Measurements from ENCODE around the gene ITPRIPL1.
"Not testable (repeated sequence)": the region's sequence is repeated elsewhere in the genome, so short reads cannot be mapped to it uniquely, and the experiment has no call there.

ITPRIPL1 gene, protein sequence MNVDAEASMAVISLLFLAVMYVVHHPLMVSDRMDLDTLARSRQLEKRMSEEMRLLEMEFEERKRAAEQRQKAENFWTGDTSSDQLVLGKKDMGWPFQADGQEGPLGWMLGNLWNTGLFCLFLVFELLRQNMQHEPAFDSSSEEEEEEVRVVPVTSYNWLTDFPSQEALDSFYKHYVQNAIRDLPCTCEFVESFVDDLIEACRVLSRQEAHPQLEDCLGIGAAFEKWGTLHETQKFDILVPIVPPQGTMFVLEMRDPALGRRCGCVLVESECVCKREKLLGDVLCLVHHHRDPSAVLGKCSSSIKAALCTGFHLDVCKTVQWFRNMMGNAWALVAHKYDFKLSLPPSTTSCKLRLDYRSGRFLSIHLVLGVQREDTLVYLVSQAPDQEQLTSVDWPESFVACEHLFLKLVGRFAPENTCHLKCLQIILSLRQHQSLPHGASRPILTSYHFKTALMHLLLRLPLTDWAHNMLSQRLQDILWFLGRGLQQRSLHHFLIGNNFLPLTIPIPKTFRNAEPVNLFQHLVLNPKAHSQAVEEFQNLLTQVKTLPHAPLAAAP

GRCh38 chr2:96325041-96325883 lies at the start of gene ITPRIPL1:
TSS of gene ITPRIPL1 (plus strand) at chr2:96325317. CDS start at chr2:96325840, 523 bp downstream.
- DNase-seq, result no peak

GRCh38 chr2:96276787-96277499 lies 48.2 kb upstream of the ITPRIPL1 start:
- no peak for DNase-seq

- DNase-seq, result no peak
These were observed 37.8 kb upstream of the ITPRIPL1 start for GRCh38 chr2:96287273-96287856.

DNA sequence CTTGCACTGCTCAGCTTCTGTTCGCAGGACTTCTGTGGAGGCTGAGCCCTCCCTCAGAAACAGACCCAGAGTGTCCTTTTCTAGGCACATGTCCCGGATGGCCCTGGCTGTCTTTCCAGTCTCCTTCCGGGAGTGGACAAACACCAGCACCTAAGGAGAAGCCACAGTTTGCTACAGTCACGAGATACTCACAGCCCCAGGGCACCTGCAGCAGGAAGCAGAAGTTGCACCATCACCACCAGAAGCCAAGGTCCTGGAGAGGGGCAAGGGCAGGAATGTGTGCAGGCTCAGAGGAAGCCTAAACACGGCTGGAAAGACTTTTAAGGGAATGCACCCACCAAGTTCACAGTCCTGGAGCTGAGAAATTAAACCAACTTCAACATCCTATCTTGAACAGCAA lies 33.4 kb upstream of the ITPRIPL1 start:
- DNase-seq, result no peak

- not testable (repeated sequence) for DNase-seq
These were observed 30.8 kb upstream of the ITPRIPL1 start for GRCh38 chr2:96294271-96294670.

DNA sequence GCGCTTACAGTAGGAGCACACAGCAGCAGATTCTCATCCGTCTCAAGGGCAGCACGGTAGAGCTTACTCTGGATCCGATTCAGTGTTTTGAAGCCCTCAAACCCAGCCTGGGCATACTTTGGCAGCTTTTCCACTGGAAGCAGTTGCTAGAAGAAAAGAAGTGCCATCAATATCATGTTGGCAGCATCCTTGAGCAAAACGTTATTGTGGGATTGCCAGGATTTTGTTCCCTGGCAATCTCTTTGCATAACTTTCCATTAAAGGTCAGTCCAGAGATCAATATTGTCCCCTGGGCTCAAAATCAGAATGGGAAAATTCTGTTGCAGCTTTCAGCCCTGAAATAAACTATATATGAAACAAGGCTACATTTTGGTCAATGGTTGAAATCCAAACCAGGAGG lies 28.2 kb upstream of the ITPRIPL1 start:
- no peak for DNase-seq

- DNase-seq, result no peak
These were observed 23.3 kb upstream of the ITPRIPL1 start for GRCh38 chr2:96301865-96302264.

DNA sequence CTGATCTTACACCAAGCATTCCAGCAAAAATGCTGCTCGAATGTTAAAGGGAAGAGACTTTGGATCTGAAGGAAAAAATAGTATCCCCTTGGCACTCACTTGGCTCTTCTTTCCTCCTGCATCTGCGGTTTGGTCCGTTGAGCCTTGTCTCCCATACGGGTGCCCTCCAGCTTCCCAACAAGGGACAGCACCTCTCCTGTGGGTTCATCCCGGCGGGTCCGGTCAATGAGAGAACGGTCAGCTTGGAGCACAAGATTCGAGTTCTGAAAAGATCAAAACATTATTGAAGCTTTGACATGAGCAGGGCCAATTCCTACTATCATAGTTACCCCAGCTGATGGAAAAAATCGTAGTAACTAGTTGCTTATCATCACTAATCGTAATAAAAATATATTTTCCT lies 20.5 kb upstream of the ITPRIPL1 start:
- no peak for DNase-seq

DNA sequence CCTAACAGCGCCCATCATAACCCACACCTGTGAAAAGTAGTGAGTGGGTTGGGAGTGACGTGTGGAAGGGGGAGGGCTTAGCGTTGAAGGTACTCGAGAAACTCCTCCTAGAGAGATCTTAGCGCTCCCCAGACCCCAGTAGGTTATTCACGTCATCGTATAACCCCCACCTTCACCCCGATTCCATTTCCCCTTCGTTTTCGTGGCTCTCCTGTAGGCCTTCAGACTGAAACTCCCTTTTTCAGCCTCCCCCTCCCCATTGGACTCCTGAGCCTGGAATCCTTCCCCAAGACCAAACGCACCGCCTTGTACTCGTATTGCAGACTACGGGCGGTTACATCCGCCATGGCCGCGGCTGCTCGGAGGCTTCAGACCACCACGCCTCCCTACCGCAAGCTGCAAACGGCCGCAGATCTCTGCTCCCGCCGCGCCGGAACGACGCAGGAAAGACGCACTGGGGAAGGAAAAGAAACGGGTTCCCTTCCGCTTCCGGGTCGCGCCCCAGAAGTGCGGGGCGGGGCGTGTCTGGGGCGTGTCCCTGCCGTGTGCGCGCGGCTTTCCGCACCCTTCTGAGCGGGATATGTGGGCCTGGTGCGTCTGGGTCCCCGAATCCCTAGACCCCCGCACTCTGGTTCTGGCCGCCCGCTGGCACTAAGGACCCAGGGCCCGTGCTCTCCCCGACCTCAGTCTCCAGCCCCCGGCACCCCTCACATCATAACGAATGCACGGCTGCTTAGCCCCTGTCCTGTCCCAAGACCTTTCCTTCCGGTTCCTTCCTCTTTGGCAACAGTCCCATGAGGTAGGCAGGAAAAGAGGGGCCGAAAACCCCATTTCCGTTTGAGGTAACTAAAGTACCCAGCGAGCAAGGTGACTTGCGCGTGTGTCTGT lies 19.8 kb upstream of the ITPRIPL1 start, which contains the start of gene SNRNP200:
Gene SNRNP200, minus strand, starts transcription at position 456 of the 888 bp plus-strand sequence. Its CDS starts 109 bp downstream, at position 347.
- peak; percentile 59 for DNase-seq

DNA sequence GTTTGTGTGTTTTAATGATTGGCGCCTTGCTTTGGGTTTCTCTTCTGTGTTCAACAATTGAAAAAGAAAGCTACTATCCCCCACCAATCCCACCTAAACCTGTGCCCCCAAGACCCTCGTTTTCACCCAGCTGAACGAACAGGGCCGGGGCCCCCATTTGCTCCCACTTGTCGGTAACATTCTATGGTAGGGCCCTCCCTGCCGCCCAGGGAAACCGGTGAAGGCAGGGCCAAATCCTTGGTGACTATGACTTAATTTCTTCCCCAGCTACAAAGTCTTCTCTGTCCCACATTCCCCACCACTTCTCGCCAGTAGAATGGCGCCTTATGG lies 19.2 kb upstream of the ITPRIPL1 start:
- DNase-seq, result no peak

- no peak for DNase-seq
These were observed 18.7 kb upstream of the ITPRIPL1 start for GRCh38 chr2:96306370-96306769.

- no peak for DNase-seq
These were observed 16.9 kb upstream of the ITPRIPL1 start for GRCh38 chr2:96308248-96308647.

DNA sequence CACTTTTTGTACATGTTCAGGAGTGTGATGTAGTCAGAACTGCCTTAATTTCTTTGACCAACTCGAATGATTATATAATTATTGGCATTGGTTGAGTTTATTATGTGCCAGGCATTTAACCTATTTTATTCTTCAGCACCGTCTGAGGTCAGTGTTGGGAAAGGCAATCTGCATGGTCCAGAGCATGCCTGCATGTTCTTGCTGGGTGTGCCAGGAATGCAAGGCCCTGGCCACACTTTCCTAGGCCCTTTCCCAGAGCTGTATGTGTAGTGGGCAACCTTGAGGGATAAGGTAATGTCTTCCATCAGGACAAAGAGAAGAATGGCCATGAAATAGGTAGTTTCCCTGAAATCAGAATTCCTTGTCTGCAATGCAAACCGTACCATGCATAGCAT lies 10.1 kb upstream of the ITPRIPL1 start:
- no peak for DNase-seq

DNA sequence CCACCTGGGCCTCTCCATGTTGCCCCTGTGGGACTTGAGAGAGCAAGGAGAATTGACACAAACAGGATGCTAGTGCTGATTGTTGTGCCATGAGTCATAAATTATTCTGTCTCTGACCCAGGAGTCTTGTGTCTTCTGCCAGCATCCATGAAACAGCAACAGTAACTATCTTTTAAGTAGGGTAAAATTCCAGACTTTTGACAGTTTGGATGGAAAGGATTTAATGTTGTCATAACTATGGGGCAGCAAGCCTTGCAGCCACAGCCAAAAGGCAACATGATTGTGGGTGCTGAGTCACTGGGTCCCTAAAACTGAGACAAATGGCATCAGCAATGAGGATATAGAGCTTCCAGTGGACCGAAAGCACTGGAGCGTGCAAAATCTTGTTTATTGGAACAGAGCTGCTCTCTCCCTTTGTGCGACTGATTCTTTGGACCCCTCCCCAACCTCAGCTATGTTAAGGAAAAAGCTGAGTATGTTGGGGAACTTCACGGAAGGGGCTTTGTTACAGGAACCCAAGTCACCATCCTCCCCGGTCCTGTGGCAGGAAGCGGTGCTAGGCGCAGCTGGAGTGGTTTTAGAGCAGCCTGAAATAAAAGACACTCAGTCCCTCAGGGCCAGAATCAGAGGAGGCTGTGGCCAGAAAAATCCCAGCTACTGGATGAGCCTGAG lies 9.6 kb upstream of the ITPRIPL1 start:
- DNase-seq, result no peak

GRCh38 chr2:96316999-96317398 lies 8.1 kb upstream of the ITPRIPL1 start:
- no peak for DNase-seq

DNA sequence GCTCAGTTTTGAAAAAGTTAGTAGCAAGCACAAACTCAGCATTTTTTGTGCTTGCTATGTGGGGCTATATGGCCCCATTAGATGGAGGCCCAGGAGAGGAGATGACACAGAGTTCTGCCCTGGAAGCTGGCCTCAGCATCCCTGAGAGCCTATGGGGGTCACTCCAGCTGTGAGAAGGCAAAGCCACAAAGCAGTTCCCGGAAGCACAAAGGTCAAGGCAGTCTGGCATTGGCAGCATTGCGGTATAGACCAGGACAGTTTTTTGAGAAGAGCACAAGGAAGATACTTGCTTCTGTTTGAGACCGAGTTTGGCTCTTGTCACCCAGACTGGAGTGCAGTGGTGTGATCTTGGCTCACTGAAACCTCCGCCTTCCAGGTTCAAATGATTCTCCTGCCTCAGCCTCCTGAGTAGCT lies 7.5 kb upstream of the ITPRIPL1 start:
- no peak for DNase-seq

GRCh38 chr2:96318723-96319122 lies 6.4 kb upstream of the ITPRIPL1 start:
- DNase-seq, result no peak

DNA sequence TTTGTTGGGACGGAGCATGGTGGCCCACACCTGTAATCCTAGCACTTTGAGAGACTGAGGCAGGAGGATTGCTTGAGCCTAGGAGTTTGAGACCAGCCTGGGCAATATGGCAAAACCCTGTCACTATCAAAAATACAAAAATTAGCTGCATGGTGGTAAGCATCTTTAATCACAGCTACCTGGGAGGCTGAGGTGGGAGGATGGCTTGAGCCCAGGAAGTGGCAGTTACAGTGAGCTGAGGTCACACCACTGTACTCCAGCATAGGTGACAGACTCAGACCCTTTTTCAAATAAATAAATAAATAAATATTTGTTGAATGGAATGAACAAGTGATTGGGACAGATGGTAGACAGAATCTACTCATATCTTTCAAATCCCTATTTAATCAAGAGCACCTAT lies 5.7 kb upstream of the ITPRIPL1 start:
- DNase-seq, result no peak

GRCh38 chr2:96320326-96320725 lies 4.8 kb upstream of the ITPRIPL1 start:
- DNase-seq, result no peak

DNA sequence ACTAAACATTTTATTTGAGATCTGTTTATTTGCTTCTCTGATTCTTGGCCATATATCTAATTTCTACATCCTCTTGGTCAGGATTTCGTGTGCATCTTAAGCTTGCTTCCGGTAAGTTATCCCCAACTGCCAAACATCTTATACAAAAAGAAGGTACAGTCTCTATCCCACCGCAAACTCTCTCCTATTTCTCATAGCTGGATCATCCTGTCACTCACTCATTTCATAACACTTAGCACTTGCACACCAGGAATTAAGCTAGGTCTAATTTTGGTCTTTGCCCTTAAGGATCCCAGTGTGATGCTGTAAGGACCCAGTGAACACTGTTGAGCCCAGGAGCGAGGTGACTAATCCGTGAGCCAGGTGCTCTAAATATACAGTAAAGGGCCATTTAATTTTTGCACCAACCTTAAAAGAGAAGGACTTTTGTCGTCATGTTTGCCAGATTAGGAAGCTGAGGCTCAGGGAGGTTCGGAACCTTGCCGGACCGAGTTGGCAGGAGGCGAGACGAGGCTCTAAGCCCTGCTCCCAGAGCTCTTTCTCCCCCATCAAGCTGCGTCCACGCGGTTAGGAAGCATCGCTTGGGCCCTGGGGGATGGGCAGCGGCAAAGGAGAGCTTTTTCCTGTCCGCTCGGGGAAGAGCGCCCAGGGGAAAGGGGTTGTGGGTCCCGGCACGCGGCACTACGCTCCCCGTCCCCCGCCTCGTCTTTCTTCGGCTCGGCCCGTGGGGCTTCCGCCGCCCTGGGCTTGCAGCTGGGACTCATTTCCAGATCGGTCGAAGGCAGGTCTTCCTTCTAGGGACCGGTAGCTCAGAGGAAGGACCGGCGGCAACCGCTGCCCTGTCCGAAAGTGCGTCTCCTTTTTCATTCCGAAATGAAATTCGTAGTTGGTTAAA lies 4.1 kb upstream of the ITPRIPL1 start:
- no peak for DNase-seq
